ENCODE results near the gene TF. TPM values are rescaled to one million over a fixed set of nuclear protein-coding genes. Genes with fewer than 3 reads are reported as not detected.

TF gene
- total and polyA plus RNA-seq, 2 experiments from 2014 or later, result 0.33 to 3.0 TPM

GRCh38 chr3:133835418-133835743 lies 89.2 kb downstream of the TF start:
- no peak overlapping the region for H3K4me3 ChIP-seq
- no peaks in the 10 kb centered on the region for H3K36me3 ChIP-seq
- no peaks in the 10 kb centered on the region for H3K9me3 ChIP-seq (ENCODE audit: low read depth)
- H3K27me3 ChIP-seq, result no peaks in the 10 kb centered on the region
- H3K27ac ChIP-seq, result no peak overlapping the region
- H3K4me1 ChIP-seq (ENCODE audit: low read depth), result no peaks in the 10 kb centered on the region
- DNase-seq (ENCODE audit: low read depth in 1 of 2, low spot score in 1 of 2), result no peak
- TF ChIP-seq CTCF (IDR thresholded peaks at IDR 0.05; ENCODE audit: low read depth, low read length), result no peak

- no peaks in the 10 kb centered on the region for H3K36me3 ChIP-seq
- H3K9me3 ChIP-seq (ENCODE audit: low read depth), result no peaks in the 10 kb centered on the region
- no peak overlapping the region for H3K27ac ChIP-seq
- no peak for DNase-seq (ENCODE audit: low read depth in 1 of 2, low spot score in 1 of 2)
- H3K4me3 ChIP-seq, result no peak overlapping the region
- no peaks in the 10 kb centered on the region for H3K4me1 ChIP-seq (ENCODE audit: low read depth)
- no peak for TF ChIP-seq CTCF (IDR thresholded peaks at IDR 0.05; ENCODE audit: low read depth, low read length)
- no peaks in the 10 kb centered on the region for H3K27me3 ChIP-seq
Measured at GRCh38 chr3:133835961-133836360, 89.8 kb downstream of the TF start.

- no peak overlapping the region for H3K4me3 ChIP-seq
- no peak for TF ChIP-seq CTCF (IDR thresholded peaks at IDR 0.05; ENCODE audit: low read depth, low read length)
- no peaks in the 10 kb centered on the region for H3K27me3 ChIP-seq
- no peaks in the 10 kb centered on the region for H3K9me3 ChIP-seq (ENCODE audit: low read depth)
- H3K36me3 ChIP-seq, result no peaks in the 10 kb centered on the region
- H3K27ac ChIP-seq, result no peak overlapping the region
- no peak for DNase-seq (ENCODE audit: low read depth in 1 of 2, low spot score in 1 of 2)
- no peaks in the 10 kb centered on the region for H3K4me1 ChIP-seq (ENCODE audit: low read depth)
Measured at GRCh38 chr3:133836497-133837158, 90.4 kb downstream of the TF start.

- no peak for TF ChIP-seq CTCF (IDR thresholded peaks at IDR 0.05; ENCODE audit: low read depth, low read length)
- Histone ChIP-seq H3K9me3 (ENCODE audit: low read depth) (no peaks in the 10 kb centered on the region), H3K4me1 (ENCODE audit: low read depth) (no peaks in the 10 kb centered on the region), H3K36me3 (no peaks in the 10 kb centered on the region), H3K4me3 (no peak overlapping the region), H3K27me3 (no peaks in the 10 kb centered on the region), H3K27ac (no peak overlapping the region)
- no peak for DNase-seq (ENCODE audit: low read depth in 1 of 2, low spot score in 1 of 2)
Measured at GRCh38 chr3:133837487-133838295, 91.5 kb downstream of the TF start.

GRCh38 chr3:133838296-133838789 lies 92.2 kb downstream of the TF start:
- H3K36me3 ChIP-seq, result no peaks in the 10 kb centered on the region
- no peaks in the 10 kb centered on the region for H3K4me1 ChIP-seq (ENCODE audit: low read depth)
- H3K4me3 ChIP-seq, result no peak overlapping the region
- H3K27ac ChIP-seq, result no peak overlapping the region
- no peak for TF ChIP-seq CTCF (IDR thresholded peaks at IDR 0.05; ENCODE audit: low read depth, low read length)
- peaks cover 3% of the 10 kb centered on the region for H3K27me3 ChIP-seq
- no peaks in the 10 kb centered on the region for H3K9me3 ChIP-seq (ENCODE audit: low read depth)
- no peak for DNase-seq (ENCODE audit: low read depth in 1 of 2, low spot score in 1 of 2)
